Measurements from ENCODE around the gene EP300.

Gene EP300

GRCh38 chr22:41146573-41146972 is 54.2 kb downstream of the EP300 start:
- no peak for DNase-seq (ENCODE audit: extremely low read depth, low read depth)
- TF ChIP-seq CTCF (IDR thresholded peaks at IDR 0.05; ENCODE audit: low read depth, low read length): no peak

DNA sequence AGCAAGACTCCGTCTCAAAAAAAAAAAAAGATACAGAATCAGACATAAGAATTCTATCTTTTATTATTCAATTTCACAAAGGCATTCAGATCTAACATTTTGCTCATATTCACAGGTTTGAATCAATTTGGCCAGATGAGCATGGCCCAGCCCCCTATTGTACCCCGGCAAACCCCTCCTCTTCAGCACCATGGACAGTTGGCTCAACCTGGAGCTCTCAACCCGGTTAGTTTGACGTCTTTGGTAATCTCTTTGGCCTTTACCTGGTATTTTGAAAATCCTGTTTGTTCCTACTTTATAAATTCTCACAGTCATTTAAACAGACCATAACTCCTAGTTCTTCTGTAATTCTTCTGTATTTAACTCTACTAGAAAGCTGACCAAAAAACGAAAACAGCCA is 55.3 kb downstream of the EP300 start:
- DNase-seq (ENCODE audit: extremely low read depth, low read depth): no peak

GRCh38 chr22:41152902-41153301 is 60.5 kb downstream of the EP300 start:
- no peak for DNase-seq (ENCODE audit: extremely low read depth, low read depth)
- TF ChIP-seq CTCF (IDR thresholded peaks at IDR 0.05; ENCODE audit: low read depth, low read length): no peak

More for the DNA sequence above, 55.3 kb downstream of the EP300 start:
- TF ChIP-seq CTCF (IDR thresholded peaks at IDR 0.05; ENCODE audit: low read depth, low read length): no peak

- no peak for DNase-seq (ENCODE audit: extremely low read depth, low read depth)
- TF ChIP-seq CTCF (IDR thresholded peaks at IDR 0.05; ENCODE audit: low read depth, low read length): no peak
Measured at GRCh38 chr22:41157083-41157482, 64.7 kb downstream of the EP300 start.

DNA sequence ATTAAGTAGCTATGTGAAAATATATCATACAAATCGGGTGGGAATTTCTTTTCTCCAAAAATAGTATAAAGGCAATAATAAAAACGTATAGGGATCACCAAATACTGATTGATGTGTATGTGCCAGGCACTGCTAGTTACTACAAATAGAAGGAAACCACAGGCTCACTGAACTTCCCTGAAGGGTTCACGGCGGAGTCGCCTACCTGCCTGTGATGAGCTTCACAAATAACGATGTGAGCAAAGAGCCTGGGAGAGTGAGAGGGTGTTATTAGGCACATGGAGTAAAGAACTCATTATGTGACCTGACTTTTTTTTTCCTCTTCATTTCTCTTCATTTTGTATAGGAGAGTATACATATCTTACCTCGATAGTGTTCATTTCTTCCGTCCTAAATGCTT is 76.8 kb downstream of the EP300 start:
- TF ChIP-seq CTCF (IDR thresholded peaks at IDR 0.05; ENCODE audit: low read depth, low read length): no peak
- no peak for DNase-seq (ENCODE audit: extremely low read depth, low read depth)

DNA sequence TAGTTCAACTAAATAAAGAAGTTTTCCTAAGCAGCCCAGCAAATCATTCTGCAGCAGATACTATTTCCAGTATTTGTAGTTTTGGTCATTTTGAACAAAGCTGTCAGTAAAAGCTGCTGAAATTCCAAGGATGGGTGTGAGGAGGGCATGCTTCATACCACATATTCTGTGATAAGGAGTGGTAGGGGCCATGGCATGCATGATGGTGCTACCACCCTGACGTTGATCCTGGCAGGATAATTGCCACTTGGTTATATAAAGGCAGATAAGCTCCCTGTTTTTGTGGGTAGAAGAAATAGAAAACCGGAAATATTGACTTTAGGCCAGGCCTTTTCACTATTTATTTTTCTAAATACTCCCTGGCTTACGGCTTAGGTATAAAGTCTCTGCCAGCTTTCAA is 79.6 kb downstream of the EP300 start:
- no peak for DNase-seq (ENCODE audit: extremely low read depth, low read depth)
- TF ChIP-seq CTCF (IDR thresholded peaks at IDR 0.05; ENCODE audit: low read depth, low read length): no peak

- DNase-seq (ENCODE audit: extremely low read depth, low read depth): no peak
- no peak for TF ChIP-seq CTCF (IDR thresholded peaks at IDR 0.05; ENCODE audit: low read depth, low read length)
Measured at GRCh38 chr22:41175546-41175945, 83.2 kb downstream of the EP300 start.

All from AG09319 (cell line).